ENCODE measurements around the gene IGFALS.

DNA sequence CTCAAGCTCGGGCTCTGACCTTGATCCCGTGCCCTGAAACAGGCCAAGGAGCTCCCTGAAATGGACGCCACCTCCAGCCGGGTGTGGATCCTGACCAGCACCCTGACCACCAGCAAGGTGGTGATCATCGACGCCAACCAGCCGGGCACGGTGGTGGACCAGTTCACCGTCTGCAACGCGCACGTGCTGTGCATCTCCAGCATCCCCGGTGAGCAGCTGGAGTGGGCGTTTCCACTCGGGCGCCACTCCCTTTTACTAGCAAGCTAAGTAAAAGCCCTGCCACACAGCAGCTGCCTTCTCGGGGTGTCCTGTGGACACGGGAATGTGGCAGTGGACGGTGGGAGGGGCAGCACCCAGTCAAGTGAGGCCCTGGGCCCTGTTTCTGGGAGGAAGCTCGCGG is 28.5 kb downstream of the IGFALS start:
- TF ChIP-seq POLR2A (IDR thresholded peaks at IDR 0.05) = no peak
- TF ChIP-seq, protein P1, sequence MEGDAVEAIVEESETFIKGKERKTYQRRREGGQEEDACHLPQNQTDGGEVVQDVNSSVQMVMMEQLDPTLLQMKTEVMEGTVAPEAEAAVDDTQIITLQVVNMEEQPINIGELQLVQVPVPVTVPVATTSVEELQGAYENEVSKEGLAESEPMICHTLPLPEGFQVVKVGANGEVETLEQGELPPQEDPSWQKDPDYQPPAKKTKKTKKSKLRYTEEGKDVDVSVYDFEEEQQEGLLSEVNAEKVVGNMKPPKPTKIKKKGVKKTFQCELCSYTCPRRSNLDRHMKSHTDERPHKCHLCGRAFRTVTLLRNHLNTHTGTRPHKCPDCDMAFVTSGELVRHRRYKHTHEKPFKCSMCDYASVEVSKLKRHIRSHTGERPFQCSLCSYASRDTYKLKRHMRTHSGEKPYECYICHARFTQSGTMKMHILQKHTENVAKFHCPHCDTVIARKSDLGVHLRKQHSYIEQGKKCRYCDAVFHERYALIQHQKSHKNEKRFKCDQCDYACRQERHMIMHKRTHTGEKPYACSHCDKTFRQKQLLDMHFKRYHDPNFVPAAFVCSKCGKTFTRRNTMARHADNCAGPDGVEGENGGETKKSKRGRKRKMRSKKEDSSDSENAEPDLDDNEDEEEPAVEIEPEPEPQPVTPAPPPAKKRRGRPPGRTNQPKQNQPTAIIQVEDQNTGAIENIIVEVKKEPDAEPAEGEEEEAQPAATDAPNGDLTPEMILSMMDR (IDR thresholded peaks at IDR 0.05) = no peak

Measured in esophagus squamous epithelium (tissue), 4 donors.